ENCODE data around the gene IGSF9. TPM values are rescaled to one million over a fixed set of nuclear protein-coding genes. Genes with fewer than 3 reads are reported as not detected.

The IGSF9 gene
- total RNA-seq, 2 donors from 2014 or later, result 0.99 TPM; not detected in 1

DNA sequence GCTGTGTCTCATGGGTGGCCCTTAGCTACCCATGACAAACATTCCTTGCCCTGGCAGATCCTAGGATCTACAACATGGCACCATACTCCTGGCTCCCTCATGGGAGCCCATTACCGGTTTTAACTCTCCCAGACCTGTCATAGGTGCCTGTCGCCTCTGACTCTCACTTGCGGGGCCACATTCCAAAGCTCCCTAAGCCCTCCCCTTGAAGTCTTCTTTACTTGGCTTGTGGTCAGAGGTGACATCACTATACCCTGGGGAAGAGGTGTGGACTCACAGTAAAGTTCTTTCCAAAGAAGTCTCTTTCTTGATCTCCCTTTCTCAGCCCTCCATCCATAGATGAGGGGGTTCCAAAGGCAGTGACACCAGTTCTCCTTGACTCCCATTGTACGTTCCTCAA lies 14.0 kb upstream of the IGSF9 start:
- ATAC-seq (ENCODE audit: insufficient number of reproducible peaks, low FRiP score, low read depth) (no peak), DNase-seq (ENCODE audit: low spot score) (no peak)
- no peaks in the 10 kb centered on the region for H3K27me3 ChIP-seq (replicated peaks; ENCODE audit: insufficient read depth)
- no peaks in the 10 kb centered on the region for H3K36me3 ChIP-seq
- no peak overlapping the region for H3K27ac ChIP-seq
- H3K9me3 ChIP-seq, result no peaks in the 10 kb centered on the region
- no peaks in the 10 kb centered on the region for H3K4me1 ChIP-seq (ENCODE audit: control insufficient read depth in 1 of 2, low read depth in 2 of 2)
- TF ChIP-seq CTCF (IDR thresholded peaks at IDR 0.05), result no peak
- H3K4me3 ChIP-seq, result no peak overlapping the region

GRCh38 chr1:159958719-159959380 lies 13.4 kb upstream of the IGSF9 start:
- DNase-seq (ENCODE audit: low spot score) (no peak), ATAC-seq (ENCODE audit: insufficient number of reproducible peaks, low FRiP score, low read depth) (no peak)
- no peak overlapping the region for H3K27ac ChIP-seq
- H3K9me3 ChIP-seq, result no peaks in the 10 kb centered on the region
- H3K4me3 ChIP-seq, result no peak overlapping the region
- no peaks in the 10 kb centered on the region for H3K4me1 ChIP-seq (ENCODE audit: control insufficient read depth in 1 of 2, low read depth in 2 of 2)
- H3K27me3 ChIP-seq (replicated peaks; ENCODE audit: insufficient read depth), result no peaks in the 10 kb centered on the region
- no peaks in the 10 kb centered on the region for H3K36me3 ChIP-seq
- no peak for TF ChIP-seq CTCF (IDR thresholded peaks at IDR 0.05)

DNA sequence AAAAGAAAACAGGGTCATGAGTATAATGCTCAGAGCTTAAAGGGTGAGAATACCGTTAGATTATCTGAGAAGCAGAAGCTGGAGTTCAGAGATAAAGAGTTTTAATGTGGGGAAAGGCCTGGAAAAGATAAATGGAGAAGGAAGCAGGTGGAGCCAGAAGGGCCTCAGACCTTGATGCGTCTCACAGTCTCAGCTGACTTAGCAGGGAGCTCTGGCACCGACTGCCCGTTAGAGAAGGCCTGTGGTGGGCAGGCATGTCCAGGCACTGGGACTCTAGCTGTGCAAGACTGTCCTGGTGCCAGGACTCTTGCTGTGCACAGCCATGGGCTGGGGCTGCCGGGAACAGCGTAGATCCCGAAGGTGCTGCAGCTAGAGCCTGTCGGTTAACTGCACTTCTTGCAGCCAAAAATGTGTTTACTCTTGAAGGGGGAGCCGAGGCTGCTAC lies 12.4 kb upstream of the IGSF9 start:
- no peak for DNase-seq (ENCODE audit: low spot score)
- H3K4me3 ChIP-seq, result no peak overlapping the region
- TF ChIP-seq CTCF (IDR thresholded peaks at IDR 0.05), result no peak
- H3K27ac ChIP-seq, result no peak overlapping the region
- H3K4me1 ChIP-seq (ENCODE audit: control insufficient read depth in 1 of 2, low read depth in 2 of 2), result no peaks in the 10 kb centered on the region
- ATAC-seq (ENCODE audit: insufficient number of reproducible peaks, low FRiP score, low read depth), result no peak
- H3K36me3 ChIP-seq, result no peaks in the 10 kb centered on the region
- no peaks in the 10 kb centered on the region for H3K27me3 ChIP-seq (replicated peaks; ENCODE audit: insufficient read depth)
- no peaks in the 10 kb centered on the region for H3K9me3 ChIP-seq

GRCh38 chr1:159955456-159955855 lies 10.0 kb upstream of the IGSF9 start:
- Histone ChIP-seq H3K9me3 (no peaks in the 10 kb centered on the region), H3K36me3 (no peaks in the 10 kb centered on the region), H3K4me1 (ENCODE audit: control insufficient read depth in 1 of 2, low read depth in 2 of 2) (no peaks in the 10 kb centered on the region), H3K27ac (no peak overlapping the region), H3K4me3 (no peak overlapping the region), H3K27me3 (replicated peaks; ENCODE audit: insufficient read depth) (no peaks in the 10 kb centered on the region)
- TF ChIP-seq CTCF (IDR thresholded peaks at IDR 0.05), result no peak
- ATAC-seq (ENCODE audit: insufficient number of reproducible peaks, low FRiP score, low read depth) (no peak), DNase-seq (ENCODE audit: low spot score) (no peak)

- ATAC-seq (ENCODE audit: insufficient number of reproducible peaks, low FRiP score, low read depth), result no peak
- Histone ChIP-seq H3K27me3 (replicated peaks; ENCODE audit: insufficient read depth) (no peaks in the 10 kb centered on the region), H3K27ac (no peak within 1 kb of the TSS), H3K9me3 (no peaks in the 10 kb centered on the region), H3K4me3 (no peak within 1 kb of the TSS), H3K4me1 (ENCODE audit: control insufficient read depth in 1 of 2, low read depth in 2 of 2) (no peaks in the 10 kb centered on the region), H3K36me3 (no peaks in the 10 kb centered on the region)
- no peak for TF ChIP-seq CTCF (IDR thresholded peaks at IDR 0.05)
- DNase-seq (ENCODE audit: low spot score), result no peak
Measured at GRCh38 chr1:159953536-159954515, 8.4 kb upstream of the IGSF9 start, which contains the start of gene SLAMF9. Gene SLAMF9, minus strand, starts transcription at chr1:159954237. Its CDS starts 100 bp downstream, at chr1:159954137.
